Testis (tissue), 3 donors: ENCODE results near the gene ABCC9. TPM values are rescaled to one million over a fixed set of nuclear protein-coding genes. Genes with fewer than 3 reads are reported as not detected.

Experiments
- DNase-seq: peaks from one replicate; pipeline ENCODE4 v3.0.0-alpha.2; 2019
- H3K27ac ChIP-seq, 2 donors: fragments of 200-600 bp; sonication (generic); one replicate each; pipeline ENCODE4 v1.5.1; 2019
- H3K27me3 ChIP-seq: fragments of 200-600 bp; sonication (generic); one replicate; pipeline ENCODE4 v1.5.1; 2019
- H3K36me3 ChIP-seq: fragments of 200-600 bp; sonication (generic); one replicate; pipeline ENCODE4 v1.5.1; 2017; ENCODE audit warnings: low read depth; ENCODE audit errors: missing control alignments
- H3K4me1 ChIP-seq: fragments of 200-600 bp; sonication (generic); one replicate; pipeline ENCODE4 v1.5.1; 2019
- H3K4me3 ChIP-seq, 2 donors: fragments of 200-600 bp; sonication (generic); one replicate each; pipeline ENCODE4 v1.5.1; 2017 to 2019
- H3K9me3 ChIP-seq: fragments of 200-600 bp; sonication (generic); one replicate; pipeline ENCODE4 v1.5.1; 2017
- CTCF ChIP-seq, 3 experiments: fragments of 450-650 bp in 2 of 3; fragments of 200-600 bp in 1 of 3; sonication (generic) in 1 of 3; IDR thresholded peaks; one replicate each; pipeline ENCODE4 v1.5.1; 2016 to 2019; ENCODE audit warnings: antibody characterized with exemption in 3 of 3, mild to moderate bottlenecking in 2 of 3, moderate library complexity in 1 of 3
- POLR2A ChIP-seq: fragments of 450-650 bp; IDR thresholded peaks from one replicate; pipeline ENCODE4 v1.6.1; 2017; ENCODE audit warnings: antibody characterized with exemption, mild to moderate bottlenecking, moderate library complexity
- WGBS, 2 donors: methylation state at CpG; one replicate each; pipeline ENCODE4 v1.1.5; 2018; 5-methylcytosine and 5-hydroxymethylcytosine counted together
- intact Hi-C: fragments of 100-400 bp; cut with DNase I; formaldehyde crosslinking; loops from one replicate; pipeline ENCODE4 v1.15.1; 2023; ENCODE audit warnings: low total_unique reads
- polyA plus RNA-seq: library from polyadenylated mRNA; stranded (reverse); fragments of 350-450 nt; fragmentation: Illumina TruSeq; extraction: RNeasy Lipid Tissue Mini Kit (QIAGEN cat#74804); gene quantifications from one replicate; pipeline ENCODE4 v1.2.3, GENCODE V29; 2014; ENCODE audit warnings: low read depth, low replicate concordance; ENCODE audit not compliant: insufficient read depth
- total RNA-seq, 2 donors: library from RNA; depleted of rRNA; stranded (reverse); fragments of >200 nt; gene quantifications; one replicate each; pipeline ENCODE4 v1.2.3, GENCODE V29; 2016

ABCC9 gene
- total and polyA plus RNA-seq, 3 donors from 2014 or later = 2.1 to 2.7 (median 2.3) TPM

GRCh38 chr12:21823581-21823980 is 117.6 kb downstream of the ABCC9 start:
- Histone ChIP-seq H3K27me3 (no peaks in the 10 kb centered on the region), H3K9me3 (no peaks in the 10 kb centered on the region), H3K27ac (no peak overlapping the region), H3K36me3 (no peaks in the 10 kb centered on the region), H3K4me1 (no peaks in the 10 kb centered on the region), H3K4me3 (no peak overlapping the region)
- intact Hi-C loops = no loop called here
- no peak for TF ChIP-seq POLR2A
- no peak for TF ChIP-seq CTCF (IDR thresholded peaks at IDR 0.05)
- no peak for DNase-seq
- WGBS, 2 donors = 82 to 83% methylated on average over 8 of the region's 8 CpGs

GRCh38 chr12:21819678-21820077 is 121.5 kb downstream of the ABCC9 start:
- no peak overlapping the region for H3K27ac ChIP-seq
- no peaks in the 10 kb centered on the region for H3K36me3 ChIP-seq
- intact Hi-C loops = no loop called here
- H3K27me3 ChIP-seq = no peaks in the 10 kb centered on the region
- no peak for DNase-seq
- TF ChIP-seq POLR2A = no peak
- no peak for TF ChIP-seq CTCF (IDR thresholded peaks at IDR 0.05)
- H3K4me3 ChIP-seq = no peak overlapping the region
- H3K4me1 ChIP-seq = no peaks in the 10 kb centered on the region
- H3K9me3 ChIP-seq = no peaks in the 10 kb centered on the region

GRCh38 chr12:21819236-21819635 is 122.0 kb downstream of the ABCC9 start:
- 37 to 38% methylated on average over 2 of the region's 2 CpGs for WGBS, 2 donors
- intact Hi-C loops = no loop called here
- no peak overlapping the region for H3K27ac ChIP-seq
- no peak for TF ChIP-seq POLR2A
- TF ChIP-seq CTCF (IDR thresholded peaks at IDR 0.05) = no peak
- H3K4me3 ChIP-seq = no peak overlapping the region
- H3K36me3 ChIP-seq = no peaks in the 10 kb centered on the region
- no peaks in the 10 kb centered on the region for H3K4me1 ChIP-seq
- no peaks in the 10 kb centered on the region for H3K9me3 ChIP-seq
- DNase-seq = no peak
- no peaks in the 10 kb centered on the region for H3K27me3 ChIP-seq

GRCh38 chr12:21818627-21819026 is 122.6 kb downstream of the ABCC9 start:
- Histone ChIP-seq H3K27ac (no peak overlapping the region), H3K9me3 (no peaks in the 10 kb centered on the region), H3K4me1 (no peaks in the 10 kb centered on the region), H3K36me3 (no peaks in the 10 kb centered on the region), H3K4me3 (no peak overlapping the region), H3K27me3 (no peaks in the 10 kb centered on the region)
- intact Hi-C loops = no loop called here
- WGBS, 2 donors = 28 to 39% methylated on average over 2 of the region's 2 CpGs
- TF ChIP-seq POLR2A = no peak
- TF ChIP-seq CTCF (IDR thresholded peaks at IDR 0.05) = no peak
- no peak for DNase-seq

- intact Hi-C loops = no loop called here
Observed at GRCh38 chr12:21815306-21816062, 125.7 kb downstream of the ABCC9 start.

More at GRCh38 chr12:21815306-21816062, 125.7 kb downstream of the ABCC9 start:
- DNase-seq = no peak
- Histone ChIP-seq H3K27ac (no peak overlapping the region), H3K36me3 (no peaks in the 10 kb centered on the region), H3K9me3 (no peaks in the 10 kb centered on the region), H3K4me1 (no peaks in the 10 kb centered on the region), H3K4me3 (no peak overlapping the region), H3K27me3 (no peaks in the 10 kb centered on the region)
- TF ChIP-seq CTCF (IDR thresholded peaks at IDR 0.05) = no peak
- TF ChIP-seq POLR2A = no peak
- WGBS, 2 donors = 75 to 83% methylated on average over 1 of the region's 1 CpG
